NCI-H187 treated with DMSO at 0.1 percent for 48 hours (cell line): ENCODE data around the gene SNX19.

ENCODE experiments used
- DNase-seq: peaks from one replicate; lab custom pipeline; 2025; lab: John Stamatoyannopoulos, UW

SNX19 gene

DNA sequence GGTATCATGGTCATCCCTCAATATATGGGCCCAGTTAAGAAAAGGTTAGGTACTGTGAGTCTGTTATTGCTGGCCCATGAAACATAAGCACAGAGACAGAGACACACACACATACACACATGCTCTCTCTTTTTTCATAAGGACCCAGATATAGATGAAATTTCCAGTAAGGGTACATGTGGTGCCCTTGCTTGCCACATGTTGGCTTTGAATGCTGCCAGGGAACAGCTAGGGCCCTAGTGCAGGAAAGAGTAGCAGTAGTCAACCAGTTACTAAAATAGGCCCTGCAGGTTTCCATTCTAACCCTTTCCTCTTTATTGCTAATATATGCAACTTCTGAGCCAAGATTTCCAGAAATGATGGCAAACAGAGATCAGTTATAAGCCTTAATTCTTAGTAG, 9.1 kb downstream of the SNX19 start:
- no peak for DNase-seq

DNA sequence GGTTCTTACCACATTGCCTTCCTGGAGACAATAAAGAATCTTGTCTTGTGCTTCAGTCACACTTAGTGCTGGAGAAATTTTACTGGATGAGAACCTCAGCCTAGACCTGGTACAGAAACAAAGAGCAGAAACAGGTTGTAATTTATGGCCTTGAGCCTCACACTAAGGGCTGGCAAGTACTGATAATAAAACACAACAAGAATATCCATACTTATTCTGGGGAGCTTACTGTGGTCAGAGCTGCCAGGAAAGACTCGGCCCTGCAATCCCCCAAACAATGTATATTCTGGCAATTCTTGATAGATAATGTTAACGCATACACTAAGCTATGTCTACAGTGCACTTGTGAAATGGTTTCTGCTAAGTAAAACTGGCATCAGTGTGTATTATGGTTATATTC, 9.7 kb downstream of the SNX19 start:
- DNase-seq: no peak

DNA sequence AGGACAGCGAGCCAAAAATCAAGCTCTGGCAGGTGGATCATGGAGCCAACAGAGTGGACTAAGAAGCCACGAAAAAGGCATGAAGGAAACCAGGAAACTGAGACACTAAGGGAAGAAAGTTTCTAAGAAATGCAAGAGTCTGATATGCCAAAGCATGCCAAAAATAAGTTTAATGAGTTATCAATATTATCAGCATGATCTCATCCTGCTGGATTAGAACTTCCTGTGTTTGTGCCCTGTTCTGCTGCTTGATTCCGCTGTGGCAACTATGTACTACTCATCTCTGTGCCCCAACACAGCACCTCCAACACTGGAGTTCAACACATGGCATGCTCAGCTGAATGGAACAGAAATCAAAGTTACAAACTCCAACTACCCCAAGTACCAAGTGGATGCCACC, 10.8 kb downstream of the SNX19 start:
- DNase-seq: no peak

DNA sequence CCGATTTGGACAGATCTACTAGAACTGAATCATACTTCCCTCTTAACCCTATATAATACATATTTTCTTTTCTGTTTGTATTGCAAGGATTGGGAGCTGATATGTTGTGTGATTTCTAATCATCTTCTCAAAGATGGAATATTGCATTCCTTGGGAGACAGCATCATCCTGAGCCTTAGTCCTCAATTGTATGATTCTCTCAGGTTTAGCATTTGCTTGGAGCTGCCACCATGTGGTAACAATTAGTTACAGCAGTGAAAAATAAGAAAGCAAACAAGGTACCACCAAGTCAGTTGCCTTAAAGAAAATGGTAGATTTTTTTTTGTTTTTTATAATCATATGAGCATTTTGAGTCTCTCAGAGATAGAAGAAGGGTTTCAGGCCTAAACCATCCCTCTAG, 11.9 kb downstream of the SNX19 start:
- no peak for DNase-seq

DNA sequence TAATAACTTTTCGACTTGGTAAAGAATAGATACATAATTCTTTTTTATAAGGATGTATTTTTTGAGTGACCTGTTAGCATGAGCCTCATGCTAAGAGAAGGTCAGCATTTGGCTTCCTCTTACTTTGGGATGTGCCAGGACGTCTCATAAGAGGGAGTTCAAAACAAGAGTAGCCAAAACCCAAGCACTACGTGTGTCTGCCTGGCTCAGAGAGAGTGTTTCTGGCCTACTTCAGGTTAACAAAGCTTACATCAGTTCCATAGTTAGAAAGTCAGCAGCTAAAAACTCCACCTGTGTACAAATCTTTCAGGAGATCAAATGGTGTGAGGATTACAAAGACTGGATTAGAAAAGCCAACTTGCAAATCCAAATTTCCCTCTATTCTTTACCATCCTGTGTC, 13.9 kb downstream of the SNX19 start:
- DNase-seq: no peak

DNA sequence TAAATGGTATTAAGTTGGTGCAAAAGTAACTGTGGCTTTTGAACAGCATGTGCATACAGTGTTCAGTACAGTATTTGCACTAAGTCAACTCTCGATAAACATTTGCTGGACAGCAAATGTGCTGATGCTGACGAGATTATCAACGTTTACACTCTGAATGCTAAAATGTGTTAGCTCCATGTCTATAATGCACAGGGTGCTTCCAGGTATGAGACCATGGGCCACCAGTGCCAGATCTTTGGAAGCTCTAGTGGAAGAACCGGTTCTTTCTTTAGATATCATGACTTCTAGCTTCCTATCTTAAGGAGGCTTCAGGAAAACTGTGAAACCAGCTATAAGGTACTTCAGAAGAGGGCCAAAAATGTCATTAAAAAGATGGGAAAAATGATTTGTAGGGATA, 17.2 kb downstream of the SNX19 start:
- no peak for DNase-seq

DNA sequence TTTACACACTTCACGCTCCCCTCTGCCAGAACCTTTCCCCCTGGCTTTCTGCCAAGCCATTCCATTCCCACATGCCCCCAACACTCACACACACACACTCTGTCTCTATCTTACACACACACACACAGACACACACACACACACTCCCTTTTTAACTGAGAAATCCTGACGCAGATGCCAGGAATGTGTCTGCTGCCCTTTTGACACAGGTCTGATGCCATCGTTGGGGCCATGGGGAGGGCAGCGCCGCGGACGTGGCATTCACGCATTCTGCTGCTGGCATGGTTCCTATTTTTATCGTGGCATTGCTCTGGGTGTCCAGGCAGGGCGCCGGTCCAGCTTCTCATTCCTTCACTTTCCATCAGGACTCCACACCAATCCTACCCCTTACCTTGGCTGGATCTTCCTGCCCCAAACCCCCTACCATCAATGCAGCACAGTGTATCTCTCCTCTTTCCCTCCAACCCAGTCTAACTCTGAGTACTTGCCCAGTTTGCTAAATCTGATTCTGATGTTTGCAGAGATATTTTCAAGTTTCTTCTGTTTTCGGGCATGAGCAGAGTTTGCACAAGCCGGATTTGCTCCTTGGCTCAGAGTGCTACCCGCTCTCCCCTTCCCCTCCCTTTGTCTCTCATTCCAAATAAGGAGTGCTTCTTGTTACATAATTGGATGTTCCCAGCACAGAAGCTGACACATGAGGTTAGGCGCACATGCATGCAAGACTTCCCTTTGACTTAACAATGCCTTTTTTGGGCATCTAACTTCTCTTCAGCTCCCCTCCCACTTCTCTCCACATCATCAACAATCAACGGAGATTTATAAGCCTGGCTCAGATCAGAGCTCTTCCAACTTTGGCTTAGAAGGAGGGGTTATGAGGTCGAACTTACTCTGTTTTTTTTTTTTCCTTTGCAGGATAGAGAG, 18.8 kb downstream of the SNX19 start:
- DNase-seq: no peak

DNA sequence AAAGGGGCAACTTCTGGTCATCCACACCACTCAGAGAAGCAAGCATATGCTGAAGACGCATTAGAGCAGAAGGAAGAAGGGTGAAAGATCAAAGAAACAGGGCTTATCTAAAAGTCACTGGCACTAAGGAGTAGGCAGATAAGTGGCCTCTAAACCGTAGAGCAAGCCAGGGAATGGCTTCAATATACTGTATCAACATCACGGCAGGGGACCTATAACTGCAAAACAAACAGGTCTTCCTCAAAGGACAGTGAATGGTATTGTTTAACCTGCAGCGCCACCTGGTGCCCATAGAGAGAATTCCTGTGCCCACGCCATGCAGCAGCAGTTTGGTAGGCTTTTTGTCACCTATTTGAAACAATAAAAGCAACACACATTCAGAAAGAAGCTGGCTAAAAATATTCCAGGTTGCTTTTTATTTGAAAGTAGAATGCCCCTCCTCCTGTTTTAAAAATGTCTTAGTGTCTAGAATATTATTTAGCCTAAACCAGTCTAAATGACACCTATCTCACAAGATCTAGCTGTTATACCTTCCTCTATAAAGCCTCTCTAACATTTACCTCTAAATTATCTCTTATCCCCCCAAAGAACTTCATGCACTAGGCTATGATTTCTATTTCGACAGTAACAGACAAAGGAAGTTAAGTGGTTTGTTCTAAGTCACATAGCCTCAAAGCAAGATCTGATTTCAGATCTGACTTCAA, 21.8 kb downstream of the SNX19 start:
- peak; percentile 11 for DNase-seq

DNA sequence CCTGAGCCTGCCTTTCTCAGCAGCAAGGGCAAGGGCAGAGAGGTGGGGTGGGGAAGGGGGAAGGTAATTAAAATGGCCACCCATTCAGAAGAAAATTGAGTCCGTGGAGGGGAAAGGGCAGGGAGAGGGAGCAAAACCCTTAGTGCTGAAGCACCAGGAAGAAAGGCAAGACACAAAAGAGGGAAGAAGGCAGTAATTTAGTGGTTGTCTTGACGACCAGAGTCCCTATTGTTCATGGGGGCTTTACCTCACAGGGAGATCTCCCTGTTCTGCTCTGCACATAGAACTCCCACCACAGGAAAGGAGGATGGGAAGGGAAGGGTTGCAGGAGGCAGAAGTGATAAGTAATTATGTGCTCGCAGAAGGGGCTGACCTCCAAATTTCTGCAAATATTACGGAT, 23.4 kb downstream of the SNX19 start:
- DNase-seq: no peak

DNA sequence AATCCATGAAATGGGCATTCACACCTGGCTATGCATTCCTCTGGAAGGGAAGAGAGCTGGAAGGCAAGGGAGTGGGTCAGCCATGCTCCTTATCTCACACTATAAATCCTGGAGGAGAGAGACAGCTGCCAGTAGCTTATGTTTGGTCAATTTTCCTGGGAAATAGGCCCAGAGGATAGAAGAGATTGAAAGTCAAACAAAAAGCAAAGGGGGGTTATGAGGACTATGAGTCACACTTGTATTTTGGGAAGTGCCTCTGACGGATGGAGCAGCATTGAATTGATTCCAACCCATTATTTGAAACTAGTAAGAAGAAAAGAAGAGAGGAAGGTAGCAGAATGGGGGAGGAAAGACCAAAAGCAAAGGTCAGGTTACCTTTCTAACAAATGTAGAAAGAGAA, 25.0 kb downstream of the SNX19 start:
- DNase-seq: no peak

DNA sequence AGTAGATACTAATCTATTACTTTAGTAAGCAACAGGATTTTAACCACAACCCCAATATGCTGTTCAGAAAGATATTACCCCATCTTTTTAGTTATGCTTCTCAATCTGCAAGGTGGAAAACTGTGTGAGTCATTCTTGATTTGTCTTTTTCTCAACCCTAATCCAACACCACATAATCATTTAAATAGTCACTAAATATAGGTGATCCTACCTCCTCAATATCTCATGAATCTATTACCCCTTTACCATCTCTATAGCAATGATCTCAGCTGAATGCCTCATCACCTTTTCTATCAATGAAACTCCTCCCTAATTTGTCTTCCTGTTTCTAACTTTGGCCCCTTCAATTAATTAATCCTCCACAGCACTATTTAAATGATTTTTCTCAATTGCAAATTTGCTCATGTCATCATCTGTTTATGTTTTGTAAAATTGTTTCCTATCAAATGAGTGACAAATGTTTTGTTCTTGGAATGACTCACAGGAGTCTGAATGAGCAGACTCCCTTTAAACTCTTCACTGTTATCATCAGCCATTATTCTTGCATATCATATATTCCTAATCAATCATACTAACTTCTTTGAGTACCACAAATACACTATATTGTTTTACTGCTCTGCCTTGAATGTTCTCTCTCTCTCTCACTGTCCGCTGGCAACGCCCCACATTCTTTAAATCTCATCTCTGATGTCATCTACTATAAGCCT, 26.1 kb downstream of the SNX19 start:
- DNase-seq: no peak

DNA sequence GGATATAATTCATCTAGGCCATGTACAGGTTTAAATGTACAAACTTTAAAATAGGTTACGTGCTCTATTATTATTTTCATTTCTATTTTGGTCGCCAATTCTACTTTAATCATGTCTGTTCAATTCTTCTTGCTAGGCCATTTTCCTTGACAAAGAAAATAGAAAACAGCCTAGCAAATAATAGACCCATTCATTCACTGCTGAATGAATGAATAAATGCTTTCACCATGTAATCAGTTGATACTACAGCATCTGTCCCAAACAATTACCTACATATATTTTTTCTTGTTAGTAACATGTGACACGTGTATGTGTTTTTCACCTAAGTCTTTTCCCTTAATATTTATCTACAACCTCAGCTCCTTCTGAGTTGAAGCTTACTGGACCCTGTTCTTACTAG, 27.5 kb downstream of the SNX19 start:
- DNase-seq: no peak

DNA sequence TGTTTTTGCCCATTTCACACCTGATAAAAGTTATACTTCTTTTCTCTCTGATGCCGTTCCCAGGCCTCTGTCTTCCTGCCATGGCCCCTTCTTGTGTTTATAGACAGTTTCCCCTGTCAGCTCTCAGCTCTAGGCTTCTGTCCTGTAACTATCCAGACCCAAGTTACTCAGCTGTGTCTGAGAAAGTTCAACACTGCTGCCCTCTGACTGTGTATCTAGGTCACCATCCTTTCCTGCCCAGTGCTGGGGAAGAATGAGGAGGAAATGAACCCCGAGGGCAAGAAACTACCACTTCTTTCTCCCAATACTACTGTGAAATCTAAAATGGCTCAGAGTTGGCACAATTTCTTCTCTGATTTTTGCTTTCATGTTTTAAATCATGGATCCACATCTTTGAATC, 29.6 kb downstream of the SNX19 start:
- no peak for DNase-seq

DNA sequence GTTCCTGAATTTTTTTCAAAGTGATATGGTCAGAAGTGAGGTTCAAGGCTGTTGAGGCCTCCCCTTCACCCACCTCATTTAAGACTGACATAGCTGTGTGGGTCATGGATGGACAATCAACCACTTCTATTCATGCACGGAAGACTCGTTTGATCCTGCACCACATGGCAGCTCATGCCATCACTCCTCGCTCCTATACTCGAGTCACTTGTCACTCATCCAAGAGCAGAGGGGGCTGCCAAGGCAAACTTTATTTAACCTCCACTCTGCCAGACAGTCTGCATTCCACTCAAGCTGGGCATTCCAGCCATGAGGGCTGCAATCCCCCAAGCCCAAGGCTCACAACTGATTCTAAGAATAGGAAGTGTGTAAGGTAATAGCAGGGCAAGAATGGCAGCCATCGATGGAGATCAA, 34.1 kb downstream of the SNX19 start:
- DNase-seq: no peak

DNA sequence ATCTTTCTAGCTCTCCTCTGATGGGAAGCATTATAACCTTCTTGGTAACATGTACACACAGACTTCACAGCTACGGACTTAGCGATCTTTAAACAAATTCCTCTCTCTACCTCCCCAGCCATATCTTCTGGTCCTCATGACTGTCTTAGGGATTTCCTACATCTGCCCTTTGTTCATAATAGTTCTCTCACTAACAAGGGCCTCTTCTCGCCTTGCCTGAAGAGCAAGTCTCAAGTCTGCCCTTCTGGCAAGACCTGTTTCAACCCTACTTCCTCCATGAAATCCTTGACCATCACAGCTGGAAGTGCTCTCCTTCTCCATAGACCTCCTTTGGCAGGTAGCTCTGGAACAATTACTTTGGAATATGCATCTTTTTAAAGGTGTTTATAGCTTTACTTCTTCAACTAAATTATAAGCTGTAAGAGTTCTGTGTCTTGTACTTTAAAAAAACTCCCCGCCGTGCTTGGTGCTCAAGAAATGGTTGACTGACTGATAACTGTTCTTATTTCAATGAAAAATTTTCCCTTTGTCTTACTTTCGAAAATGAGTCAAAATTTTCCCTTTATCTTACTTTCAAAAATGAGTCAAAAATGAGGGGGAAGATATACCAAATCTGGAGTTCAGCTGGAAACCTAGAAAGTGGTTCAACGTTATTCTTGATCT, 34.7 kb downstream of the SNX19 start:
- DNase-seq: no peak

DNA sequence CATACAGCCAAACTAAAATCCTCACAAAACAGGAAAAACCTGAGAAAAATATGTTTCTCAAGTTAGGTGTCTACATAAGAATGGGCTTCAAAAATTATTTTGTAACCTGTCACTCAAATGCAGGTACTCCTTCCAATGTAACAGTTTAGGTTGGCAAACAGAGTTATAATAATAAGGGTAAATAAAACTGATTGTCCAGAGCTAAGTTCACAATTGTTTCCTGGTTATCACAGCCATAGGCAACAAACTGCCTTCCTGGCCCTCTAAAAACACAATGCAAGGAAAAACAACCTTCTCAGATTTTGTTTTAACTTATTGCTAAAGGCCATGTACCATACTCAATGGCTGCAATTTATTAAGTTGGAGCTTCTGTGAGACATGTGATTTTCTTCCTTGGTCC, 36.4 kb downstream of the SNX19 start:
- DNase-seq: no peak

DNA sequence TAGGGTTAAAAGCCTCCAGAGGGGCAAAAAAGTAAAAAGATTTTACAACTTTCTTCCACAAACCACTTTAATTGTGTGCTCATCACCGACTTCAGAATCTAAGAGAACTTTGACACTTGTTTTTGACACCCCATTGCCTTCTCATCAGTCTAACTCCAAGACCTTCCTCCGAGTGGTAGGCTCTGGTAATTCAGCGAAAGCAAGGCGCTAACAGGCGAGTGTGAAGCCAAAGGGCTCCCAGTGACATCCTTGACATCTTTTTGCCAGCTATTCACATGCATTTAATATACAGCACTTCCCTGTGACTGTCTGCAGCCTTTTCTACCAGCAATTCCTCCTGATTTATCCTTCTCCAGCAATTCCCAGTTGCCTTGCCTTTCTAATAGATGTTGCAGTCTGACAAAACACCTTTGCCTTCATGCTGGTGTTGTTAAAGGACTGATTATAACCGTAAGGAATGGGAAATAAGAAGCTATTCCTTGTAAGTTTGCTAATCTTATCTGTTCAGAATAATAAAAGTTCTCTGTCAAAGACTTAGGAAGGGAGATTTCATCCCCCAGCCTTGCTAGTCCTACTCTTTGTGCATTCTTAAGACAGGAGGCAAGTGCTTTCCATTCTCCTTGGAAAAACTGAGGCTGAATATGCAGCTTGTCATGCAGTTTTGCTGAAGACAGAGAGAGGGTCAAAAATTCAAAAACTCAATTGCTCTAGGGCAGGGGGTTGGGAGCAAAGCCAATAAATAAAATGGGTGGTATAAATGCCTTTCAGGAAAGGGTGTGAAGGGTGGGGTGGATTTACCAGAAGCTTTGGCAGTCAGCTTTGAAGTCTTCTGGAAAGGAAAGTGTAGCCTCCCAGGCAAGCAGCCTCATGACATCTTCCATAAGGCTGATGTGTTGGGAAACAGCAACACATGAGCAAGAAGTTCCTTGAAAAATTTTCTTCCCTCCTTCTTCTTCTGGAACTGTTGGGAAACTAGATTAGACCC, 39.1 kb downstream of the SNX19 start:
- DNase-seq: no peak

DNA sequence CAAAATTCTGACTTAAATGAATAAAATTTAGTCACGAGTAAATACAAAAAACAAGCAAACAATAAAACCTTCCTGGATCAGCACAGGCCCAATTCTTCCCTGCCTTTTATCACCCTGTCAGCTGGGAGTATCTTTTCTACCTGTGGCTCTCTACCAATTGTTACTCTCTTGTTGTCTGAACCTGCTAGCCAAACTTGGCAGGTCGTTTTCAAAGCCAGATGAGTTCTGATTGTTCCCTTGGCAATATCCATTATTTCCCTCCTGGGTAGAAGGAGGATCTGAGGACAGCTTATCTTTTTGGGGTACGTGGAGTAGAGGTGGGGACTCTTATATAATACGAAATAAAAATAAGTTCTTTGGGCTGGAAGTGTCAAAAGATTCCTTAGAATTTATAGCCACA, 40.2 kb downstream of the SNX19 start:
- no peak for DNase-seq

DNA sequence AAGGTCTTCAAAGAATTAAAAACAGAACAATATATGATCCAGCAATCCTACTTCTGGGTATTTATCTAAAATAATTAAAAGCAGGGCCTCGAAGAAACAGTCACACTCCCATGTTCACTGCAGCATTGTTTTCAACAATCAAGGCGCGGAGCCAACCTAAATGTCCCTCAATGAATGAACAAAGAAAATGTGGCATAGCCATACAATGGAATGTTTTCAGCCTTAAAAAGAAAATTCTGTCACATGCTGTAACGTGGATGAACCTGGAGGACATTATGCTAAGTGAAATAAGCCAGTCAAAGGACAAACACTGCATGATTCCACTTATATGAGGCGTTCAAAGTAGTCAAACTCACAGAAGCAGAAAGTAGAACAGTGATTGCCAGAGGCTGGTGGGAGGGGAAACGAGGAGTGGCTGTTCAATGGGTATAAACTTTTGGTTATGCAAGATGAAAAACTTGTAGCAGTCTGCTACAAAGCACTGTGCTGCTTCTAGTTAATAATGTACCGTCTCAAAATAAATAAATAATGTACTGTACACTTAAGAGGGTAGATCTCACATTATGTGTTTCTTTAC, 41.2 kb downstream of the SNX19 start:
- DNase-seq: no peak

DNA sequence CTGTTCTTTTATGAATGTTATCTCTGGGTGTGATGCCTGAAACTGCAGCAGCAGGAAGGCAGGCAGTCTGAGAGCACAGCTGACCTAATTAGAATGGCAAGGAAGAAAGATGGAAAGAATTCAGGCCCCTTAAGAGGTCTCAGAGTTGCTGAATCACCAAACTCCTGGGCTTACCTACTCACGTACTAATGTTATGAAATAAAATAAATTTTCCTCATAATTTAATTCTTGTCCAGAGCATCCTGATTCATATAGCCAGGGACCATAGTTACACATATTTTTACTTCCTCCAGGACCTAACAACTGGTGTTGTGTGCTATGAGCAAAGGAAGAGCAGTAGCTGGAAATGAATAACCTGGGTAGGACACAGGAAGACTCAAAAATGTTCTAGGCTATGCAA, 41.9 kb downstream of the SNX19 start:
- no peak for DNase-seq

DNA sequence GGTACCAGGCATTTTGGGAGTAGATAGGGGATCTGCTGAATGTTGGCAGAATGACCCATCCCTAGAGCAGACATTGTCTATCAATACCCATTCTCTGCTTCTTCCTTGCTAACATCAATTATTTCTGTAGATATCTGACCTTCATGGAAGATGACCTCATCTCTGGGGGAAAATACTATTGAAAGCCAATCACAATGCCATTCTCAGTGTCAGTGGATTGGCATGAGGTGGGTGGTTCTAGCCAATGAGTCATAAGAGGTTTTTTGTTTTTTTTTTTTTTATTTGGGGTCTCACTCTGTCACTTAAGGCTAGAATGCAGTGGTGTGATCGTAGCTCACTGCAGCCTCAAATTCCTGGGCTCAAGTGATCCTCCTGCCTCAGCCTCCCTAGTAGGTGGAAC, 42.5 kb downstream of the SNX19 start:
- no peak for DNase-seq
